Omental fat pad (tissue), 4 donors: ENCODE data around the gene OBSL1. TPM values are rescaled to one million over a fixed set of nuclear protein-coding genes. Genes with fewer than 3 reads are reported as not detected.

ENCODE experiments used
- ATAC-seq: fragments of 150-250 bp; one replicate; pipeline ENCODE4 v1.9.1; 2016; ENCODE audit warnings: mild to moderate bottlenecking, moderate library complexity; ENCODE audit not compliant: low FRiP score
- DNase-seq: peaks from one replicate; pipeline ENCODE4 v3.0.0-alpha.2; 2019; ENCODE audit warnings: low spot score
- total RNA-seq, 4 donors: library from RNA; depleted of rRNA; stranded (reverse); fragments of >200 nt; gene quantifications; one replicate each; pipeline ENCODE4 v1.1.0, GENCODE V29; 2016
- TF ChIP-seq, protein P1 (sequence below), 3 donors: fragments of 450-650 bp; IDR thresholded peaks; one replicate each; pipeline ENCODE4 v1.5.1; 2016 to 2017; ENCODE audit warnings: antibody characterized with exemption in 3 of 3, mild to moderate bottlenecking in 3 of 3, moderate library complexity in 2 of 3

OBSL1 gene
- 100 to 1,000 TPM in 2 of 4 donors, 10 to 100 TPM in 2; 68.6 to 117 (median 88.7) TPM for total RNA-seq

DNA sequence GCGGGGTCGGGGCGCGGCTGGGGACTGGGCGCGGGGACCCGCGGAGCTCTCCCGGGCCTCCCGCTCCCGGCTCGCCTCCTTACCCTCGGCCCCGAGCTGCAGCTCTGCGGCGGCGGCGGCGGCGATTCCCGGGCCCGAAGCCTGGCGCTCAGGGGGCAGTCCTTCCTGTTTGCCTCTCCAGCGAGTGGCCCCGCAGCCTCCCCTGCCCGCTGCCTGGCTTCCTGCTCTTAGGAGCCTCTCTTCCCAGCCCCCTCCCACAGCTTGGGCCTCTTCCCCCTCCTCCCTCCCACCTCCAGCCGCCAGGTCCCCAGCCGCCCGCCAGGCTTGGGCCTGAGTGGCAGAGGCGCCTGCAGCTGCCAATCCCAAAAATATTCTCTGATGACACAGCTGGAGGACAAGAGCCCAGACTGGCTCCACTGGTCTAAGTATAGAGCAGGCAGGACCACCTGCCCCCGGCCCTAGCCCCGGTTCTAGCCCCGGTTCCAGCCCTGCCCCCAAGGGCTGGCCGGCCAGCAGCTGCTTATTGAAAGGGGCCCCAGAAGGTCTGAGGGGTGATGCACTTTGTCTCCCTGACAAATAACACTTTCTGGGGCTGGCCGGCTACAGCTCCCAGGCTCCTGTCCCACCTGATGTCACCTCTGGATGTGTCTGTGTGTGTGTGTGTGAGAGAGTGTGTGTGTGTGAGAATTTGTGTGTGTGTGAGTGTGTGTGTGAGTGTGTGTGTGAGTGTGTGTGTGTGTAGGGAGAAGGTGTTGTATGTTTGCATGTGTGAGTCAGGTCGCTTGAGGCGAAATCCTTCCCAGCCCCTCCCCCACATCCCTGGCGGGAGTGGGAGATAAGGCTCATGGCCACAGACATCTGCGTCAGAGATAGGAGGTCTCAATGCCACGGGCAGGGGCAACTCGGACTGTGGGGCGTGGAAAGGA, at the start of gene OBSL1:
Gene OBSL1 (minus strand): TSS at position 229 of the 926 bp plus-strand sequence. CDS start 307 bp downstream, outside the sequence.
- DNase-seq = no peak
- TF ChIP-seq, protein P1, sequence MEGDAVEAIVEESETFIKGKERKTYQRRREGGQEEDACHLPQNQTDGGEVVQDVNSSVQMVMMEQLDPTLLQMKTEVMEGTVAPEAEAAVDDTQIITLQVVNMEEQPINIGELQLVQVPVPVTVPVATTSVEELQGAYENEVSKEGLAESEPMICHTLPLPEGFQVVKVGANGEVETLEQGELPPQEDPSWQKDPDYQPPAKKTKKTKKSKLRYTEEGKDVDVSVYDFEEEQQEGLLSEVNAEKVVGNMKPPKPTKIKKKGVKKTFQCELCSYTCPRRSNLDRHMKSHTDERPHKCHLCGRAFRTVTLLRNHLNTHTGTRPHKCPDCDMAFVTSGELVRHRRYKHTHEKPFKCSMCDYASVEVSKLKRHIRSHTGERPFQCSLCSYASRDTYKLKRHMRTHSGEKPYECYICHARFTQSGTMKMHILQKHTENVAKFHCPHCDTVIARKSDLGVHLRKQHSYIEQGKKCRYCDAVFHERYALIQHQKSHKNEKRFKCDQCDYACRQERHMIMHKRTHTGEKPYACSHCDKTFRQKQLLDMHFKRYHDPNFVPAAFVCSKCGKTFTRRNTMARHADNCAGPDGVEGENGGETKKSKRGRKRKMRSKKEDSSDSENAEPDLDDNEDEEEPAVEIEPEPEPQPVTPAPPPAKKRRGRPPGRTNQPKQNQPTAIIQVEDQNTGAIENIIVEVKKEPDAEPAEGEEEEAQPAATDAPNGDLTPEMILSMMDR (IDR thresholded peaks at IDR 0.05) = no peak
- ATAC-seq = peak; percentile 52

DNA sequence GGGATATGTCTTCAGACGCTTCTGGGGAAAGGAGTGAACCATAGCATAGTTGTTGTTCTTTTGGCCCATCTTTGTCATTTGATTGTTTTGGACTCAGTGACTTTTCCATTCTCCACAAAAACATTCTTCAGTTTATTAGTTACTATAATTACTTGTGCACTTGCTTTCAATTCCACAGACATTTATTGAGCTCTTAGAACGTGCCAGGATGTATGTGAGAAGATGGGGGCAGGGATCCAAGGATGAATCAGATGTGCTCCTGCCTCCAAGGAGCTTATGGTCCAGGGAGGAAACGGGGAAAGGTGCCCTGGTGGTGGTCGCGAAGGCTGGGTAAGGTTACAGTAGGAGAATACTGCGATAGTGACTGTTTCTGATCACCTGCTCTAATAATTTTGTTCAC, 49.2 kb upstream of the OBSL1 start:
- ATAC-seq = no peak
- DNase-seq = no peak
- TF ChIP-seq, protein P1 (IDR thresholded peaks at IDR 0.05) = no peak

DNA sequence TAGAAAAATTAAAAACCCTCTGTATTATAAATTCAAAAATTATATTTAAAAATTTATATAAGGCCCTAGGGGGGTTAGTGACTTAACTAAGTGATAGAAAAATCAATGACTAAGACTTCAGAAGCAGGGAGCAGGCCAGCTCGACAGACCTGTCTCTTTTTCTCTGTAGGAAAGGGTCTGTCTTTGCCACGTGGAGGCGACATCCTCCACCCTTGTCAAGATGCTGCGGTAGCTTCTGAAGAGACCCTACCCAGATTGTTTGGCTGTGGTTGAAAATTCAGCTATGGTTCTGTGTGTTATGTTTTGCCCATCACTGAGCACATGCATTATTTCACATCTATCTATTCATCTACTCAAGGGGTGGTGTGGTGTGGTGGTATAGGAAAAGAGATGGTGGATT, 47.9 kb upstream of the OBSL1 start:
- no peak for DNase-seq
- ATAC-seq = no peak
- TF ChIP-seq, protein P1 (IDR thresholded peaks at IDR 0.05) = no peak

DNA sequence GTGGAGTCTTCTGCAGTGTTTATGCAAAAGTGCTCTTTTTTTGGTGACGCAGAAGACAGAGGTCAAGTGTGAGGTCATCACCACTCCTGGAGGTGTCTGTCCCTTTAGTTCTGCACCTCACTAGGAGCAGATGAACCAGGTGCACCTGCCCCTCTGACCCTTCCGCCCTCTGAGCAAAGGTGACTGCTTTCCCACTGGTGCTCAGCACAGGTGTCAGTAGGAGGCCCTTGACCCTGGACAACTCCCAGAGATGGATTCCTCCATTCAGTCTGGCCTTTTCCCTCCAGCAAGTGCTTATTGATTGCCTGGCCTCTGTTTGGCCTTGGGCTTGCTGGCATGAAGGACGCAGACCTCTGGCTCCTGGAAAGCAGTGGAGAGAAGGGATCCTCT, 47.4 kb upstream of the OBSL1 start:
- DNase-seq (no peak), ATAC-seq (no peak)
- TF ChIP-seq, protein P1 (IDR thresholded peaks at IDR 0.05) = no peak

DNA sequence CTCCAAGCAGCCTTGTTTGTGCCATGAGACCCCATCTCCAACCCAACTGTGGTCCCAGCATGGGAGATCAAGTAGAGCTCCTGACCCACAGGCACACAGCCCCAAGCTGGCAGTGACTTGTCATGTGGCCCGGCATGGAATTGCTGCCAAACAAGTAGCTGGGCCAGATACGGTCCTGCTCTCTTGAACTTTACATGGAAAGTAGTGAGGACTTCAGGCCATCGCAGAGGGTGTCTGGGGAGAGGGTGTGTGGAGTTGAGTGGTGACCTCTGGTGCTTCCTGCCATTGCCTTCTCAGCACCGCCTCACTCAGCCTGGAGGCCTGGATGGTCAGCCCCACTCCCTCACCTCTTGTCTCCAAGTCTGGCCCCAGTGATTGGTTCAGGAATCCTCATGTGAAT, 45.2 kb upstream of the OBSL1 start:
- no peak for DNase-seq
- no peak for ATAC-seq
- TF ChIP-seq, protein P1 (IDR thresholded peaks at IDR 0.05) = no peak

DNA sequence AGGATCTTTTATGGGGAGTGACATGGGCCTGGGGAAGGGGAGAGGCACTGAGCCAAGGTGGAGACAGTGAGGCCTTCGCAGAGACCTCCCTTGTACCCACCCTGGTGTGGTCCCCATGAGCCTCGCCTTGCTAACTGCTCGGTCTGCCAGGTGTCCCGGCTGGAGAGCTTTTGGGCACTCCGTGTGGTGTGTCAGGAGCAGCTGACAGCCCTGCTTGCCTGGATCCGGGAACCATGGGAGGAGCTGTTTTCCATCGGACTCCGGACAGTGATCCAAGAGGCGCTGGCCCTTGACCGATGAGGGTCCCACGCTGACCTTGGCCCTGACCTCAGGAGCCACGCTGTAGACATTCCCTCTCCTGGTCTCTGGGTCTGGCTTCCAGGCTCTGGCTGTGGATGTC, 44.6 kb upstream of the OBSL1 start:
- DNase-seq (no peak), ATAC-seq (no peak)
- TF ChIP-seq, protein P1 (IDR thresholded peaks at IDR 0.05) = no peak

DNA sequence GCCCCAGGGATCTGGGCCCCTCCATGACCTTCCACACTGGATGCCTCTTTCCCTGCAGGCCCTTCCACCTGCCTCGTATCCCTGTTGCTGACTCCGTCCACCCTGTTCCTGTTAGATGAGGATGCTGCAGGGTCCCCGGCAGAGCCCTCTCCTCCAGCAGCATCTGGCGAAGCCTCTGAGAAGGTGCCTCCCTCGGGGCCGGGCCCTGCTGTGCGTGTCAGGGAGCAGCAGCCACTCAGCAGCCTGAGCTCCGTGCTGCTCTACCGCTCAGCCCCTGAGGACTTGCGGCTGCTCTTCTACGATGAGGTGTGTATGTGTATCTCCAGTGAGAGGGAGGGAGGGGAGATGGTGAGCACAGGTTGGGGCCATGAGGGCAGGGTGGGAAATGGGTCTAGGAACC, 43.7 kb upstream of the OBSL1 start:
- ATAC-seq (no peak), DNase-seq (no peak)
- TF ChIP-seq, protein P1 (IDR thresholded peaks at IDR 0.05) = no peak
